Smooth muscle cell (in vitro differentiated cells): ENCODE measurements around the gene RASD1. TPM values are rescaled to one million over a fixed set of nuclear protein-coding genes. Genes with fewer than 3 reads are reported as not detected.

Source experiments
- DNase-seq: peaks from one replicate; lab custom pipeline; 2025; ENCODE audit not compliant: unreplicated experiment; lab: John Stamatoyannopoulos, UW
- H2AFZ ChIP-seq: fragments of 200-600 bp; sonication (generic); 2 replicates; pipeline ENCODE4 v1.6.0; 2016; ENCODE audit warnings: antibody characterized with exemption, low read depth, mild to moderate bottlenecking
- H3F3A ChIP-seq: fragments of 200-600 bp; sonication (generic); 2 replicates; pipeline ENCODE4 v1.6.0; 2017; ENCODE audit warnings: antibody characterized with exemption, low read depth
- H3K27ac ChIP-seq: fragments of 200-600 bp; sonication (generic); 2 replicates; pipeline ENCODE4 v1.5.1; 2016; ENCODE audit warnings: low read depth, mild to moderate bottlenecking
- H3K27me3 ChIP-seq: fragments of 200-600 bp; sonication (generic); 2 replicates; pipeline ENCODE4 v1.6.1; 2016; ENCODE audit warnings: low read depth, mild to moderate bottlenecking
- H3K36me3 ChIP-seq: fragments of 200-600 bp; sonication (generic); 2 replicates; pipeline ENCODE4 v1.5.1; 2016; ENCODE audit warnings: low read depth
- H3K4me1 ChIP-seq: fragments of 200-600 bp; sonication (generic); 2 replicates; pipeline ENCODE4 v1.5.1; 2016; ENCODE audit warnings: low read depth
- H3K4me2 ChIP-seq: fragments of 200-600 bp; sonication (generic); 2 replicates; pipeline ENCODE4 v1.6.0; 2016; ENCODE audit warnings: mild to moderate bottlenecking
- H3K4me3 ChIP-seq: fragments of 200-600 bp; sonication (generic); 2 replicates; pipeline ENCODE4 v1.5.1; 2016; ENCODE audit warnings: mild to moderate bottlenecking
- H3K79me2 ChIP-seq: fragments of 200-600 bp; sonication (generic); 2 replicates; pipeline ENCODE4 v1.6.0; 2016; ENCODE audit warnings: low read depth, mild to moderate bottlenecking
- H3K9ac ChIP-seq: fragments of 200-600 bp; sonication (generic); 2 replicates; pipeline ENCODE4 v1.6.0; 2016; ENCODE audit warnings: low read depth
- H3K9me3 ChIP-seq: fragments of 200-600 bp; sonication (generic); replicated peaks from 2 replicates; pipeline ENCODE4 v1.5.1; 2016; ENCODE audit warnings: low read depth
- H4K20me1 ChIP-seq: fragments of 200-600 bp; sonication (generic); 2 replicates; pipeline ENCODE4 v1.6.0; 2016; ENCODE audit warnings: low read depth
- WGBS: methylation state at CpG from one replicate; pipeline ENCODE4 v1.1.7; 2016; ENCODE audit warnings: low lambda C conversion rate; 5-methylcytosine and 5-hydroxymethylcytosine counted together
- polyA plus RNA-seq: library from polyadenylated mRNA; unstranded; fragments of >200 nt; fragmentation: Nextera tagmentation; extraction: Ambion mirVana; gene quantifications from 2 replicates; pipeline ENCODE4 v1.2.1, GENCODE V29; 2016
- total RNA-seq: library from RNA; depleted of rRNA; stranded (reverse); fragments of >200 nt; gene quantifications from 2 replicates; pipeline ENCODE4 v1.2.3, GENCODE V29; 2014
- TF ChIP-seq, protein P1 (sequence below): fragments of 200-600 bp; sonication (generic); IDR thresholded peaks from 2 replicates; pipeline ENCODE4 v1.5.1; 2017; ENCODE audit warnings: borderline replicate concordance, mild to moderate bottlenecking, antibody characterized with exemption; ENCODE audit not compliant: insufficient read depth, poor library complexity, severe bottlenecking

The RASD1 gene
- total and polyA plus RNA-seq, 2 experiments from 2014 or later = 5.0 to 5.7 TPM

DNA sequence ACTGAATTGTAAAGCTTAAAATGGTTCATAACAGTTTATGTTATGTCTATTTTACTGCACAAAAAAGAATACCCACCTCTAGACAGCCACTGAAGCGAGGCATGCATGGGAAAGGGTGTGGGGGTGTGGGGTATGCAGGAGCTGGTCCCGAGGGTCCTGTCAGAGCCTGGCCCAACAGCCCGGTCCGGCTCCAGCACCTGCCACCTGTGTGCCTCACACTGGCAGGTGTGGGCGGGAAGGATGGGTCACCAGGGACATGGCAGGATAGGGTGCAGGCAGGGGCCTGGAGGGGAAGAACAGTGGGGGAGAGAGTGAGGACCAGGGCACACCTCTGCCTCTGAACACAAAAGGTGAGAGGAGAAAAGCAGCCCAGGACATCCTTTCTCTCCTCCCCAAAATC lies 22.8 kb upstream of the RASD1 start:
- WGBS = 99% methylated on average over 5 of the region's 5 CpGs

DNA sequence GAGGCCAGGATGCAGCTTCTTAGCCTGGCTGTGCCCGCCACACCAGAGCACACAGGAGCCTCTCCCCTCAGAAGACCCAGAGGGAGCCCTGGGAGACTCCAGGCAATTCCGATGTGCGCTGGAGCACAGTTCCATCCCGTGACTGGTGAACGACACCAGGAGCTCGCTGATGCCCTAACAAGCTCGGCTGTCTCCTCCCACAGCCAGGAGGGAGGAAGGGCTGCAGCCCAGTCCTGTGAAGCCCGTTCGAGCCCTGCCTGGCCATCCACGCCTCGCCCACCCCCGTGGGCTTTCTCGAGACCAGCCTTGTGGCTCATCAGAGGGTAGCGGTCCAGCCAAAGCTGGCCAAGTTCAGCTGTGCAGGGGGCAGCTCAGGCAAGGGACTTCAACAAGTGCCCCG lies 21.8 kb upstream of the RASD1 start:
- no peak overlapping the region for H2AFZ ChIP-seq
- peaks cover 11% of the 10 kb centered on the region for H3K4me1 ChIP-seq
- no peaks in the 10 kb centered on the region for H3K27me3 ChIP-seq
- H3K9me3 ChIP-seq = no peaks in the 10 kb centered on the region
- H3K36me3 ChIP-seq = no peaks in the 10 kb centered on the region
- no peak overlapping the region for H3K27ac ChIP-seq
- no peak overlapping the region for H3K4me2 ChIP-seq
- H4K20me1 ChIP-seq = peaks cover 5% of the 10 kb centered on the region
- H3K9ac ChIP-seq = no peak overlapping the region
- H3K79me2 ChIP-seq = no peaks in the 10 kb centered on the region
- no peaks in the 10 kb centered on the region for H3F3A ChIP-seq
- DNase-seq = no peak
- no peak overlapping the region for H3K4me3 ChIP-seq
- TF ChIP-seq, protein P1, sequence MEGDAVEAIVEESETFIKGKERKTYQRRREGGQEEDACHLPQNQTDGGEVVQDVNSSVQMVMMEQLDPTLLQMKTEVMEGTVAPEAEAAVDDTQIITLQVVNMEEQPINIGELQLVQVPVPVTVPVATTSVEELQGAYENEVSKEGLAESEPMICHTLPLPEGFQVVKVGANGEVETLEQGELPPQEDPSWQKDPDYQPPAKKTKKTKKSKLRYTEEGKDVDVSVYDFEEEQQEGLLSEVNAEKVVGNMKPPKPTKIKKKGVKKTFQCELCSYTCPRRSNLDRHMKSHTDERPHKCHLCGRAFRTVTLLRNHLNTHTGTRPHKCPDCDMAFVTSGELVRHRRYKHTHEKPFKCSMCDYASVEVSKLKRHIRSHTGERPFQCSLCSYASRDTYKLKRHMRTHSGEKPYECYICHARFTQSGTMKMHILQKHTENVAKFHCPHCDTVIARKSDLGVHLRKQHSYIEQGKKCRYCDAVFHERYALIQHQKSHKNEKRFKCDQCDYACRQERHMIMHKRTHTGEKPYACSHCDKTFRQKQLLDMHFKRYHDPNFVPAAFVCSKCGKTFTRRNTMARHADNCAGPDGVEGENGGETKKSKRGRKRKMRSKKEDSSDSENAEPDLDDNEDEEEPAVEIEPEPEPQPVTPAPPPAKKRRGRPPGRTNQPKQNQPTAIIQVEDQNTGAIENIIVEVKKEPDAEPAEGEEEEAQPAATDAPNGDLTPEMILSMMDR = no peak
- 86% methylated on average over 15 of the region's 15 CpGs for WGBS

More for the DNA sequence above, 22.8 kb upstream of the RASD1 start:
- H2AFZ ChIP-seq = no peak overlapping the region
- peaks cover 5% of the 10 kb centered on the region for H4K20me1 ChIP-seq
- H3K36me3 ChIP-seq = no peaks in the 10 kb centered on the region
- no peak overlapping the region for H3K27ac ChIP-seq
- TF ChIP-seq, protein P1 = no peak
- H3K4me1 ChIP-seq = peaks cover 11% of the 10 kb centered on the region
- H3K4me2 ChIP-seq = no peak overlapping the region
- no peak overlapping the region for H3K4me3 ChIP-seq
- H3K9ac ChIP-seq = no peak overlapping the region
- H3K79me2 ChIP-seq = no peaks in the 10 kb centered on the region
- no peaks in the 10 kb centered on the region for H3K9me3 ChIP-seq
- no peak for DNase-seq
- no peaks in the 10 kb centered on the region for H3F3A ChIP-seq
- no peaks in the 10 kb centered on the region for H3K27me3 ChIP-seq

DNA sequence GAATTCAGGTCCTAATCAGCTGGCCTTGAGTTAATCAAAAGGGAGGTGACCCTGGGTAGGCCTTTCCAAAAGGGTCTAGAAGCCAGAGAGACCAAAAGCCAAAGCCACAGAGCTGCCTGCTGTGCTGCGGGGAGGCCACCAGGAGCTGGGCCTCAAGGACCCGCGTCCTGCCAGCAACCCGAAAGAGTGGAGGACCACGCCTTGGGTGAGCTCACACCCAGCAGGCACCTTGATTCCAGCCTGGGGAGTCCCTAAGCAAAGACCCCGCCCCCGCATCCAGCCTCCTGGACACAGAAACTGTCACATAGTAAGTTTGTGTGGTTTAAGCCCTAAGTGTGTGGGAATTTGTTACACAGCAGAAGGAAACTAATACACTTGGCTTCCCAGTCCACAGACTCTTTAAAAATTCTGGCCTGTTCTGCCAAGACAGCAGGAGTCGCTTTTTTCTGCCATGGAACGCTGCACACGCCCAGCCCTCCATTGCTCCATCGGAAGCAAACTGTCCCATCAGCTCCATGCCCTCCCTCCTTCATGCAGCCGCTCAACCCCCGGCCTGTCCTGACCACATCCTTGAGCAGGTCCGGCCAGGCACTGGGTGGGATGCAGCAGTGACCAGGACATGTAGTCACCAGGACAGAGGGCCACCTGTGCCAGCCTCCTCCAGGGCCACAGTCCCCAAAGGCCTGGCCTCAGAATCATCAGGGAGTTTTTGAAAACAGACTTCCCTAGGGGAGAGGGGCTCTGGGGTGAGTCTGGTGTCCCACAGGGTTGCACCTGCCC lies 20.9 kb upstream of the RASD1 start:
- Histone ChIP-seq H3K4me2 (no peak overlapping the region), H3K4me1 (peaks cover 11% of the 10 kb centered on the region), H3K9me3 (no peaks in the 10 kb centered on the region), H4K20me1 (peaks cover 11% of the 10 kb centered on the region), H3K36me3 (no peaks in the 10 kb centered on the region), H3K4me3 (no peak overlapping the region), H2AFZ (no peak overlapping the region), H3K79me2 (no peaks in the 10 kb centered on the region), H3F3A (no peaks in the 10 kb centered on the region), H3K9ac (no peak overlapping the region), H3K27ac (no peak overlapping the region), H3K27me3 (no peaks in the 10 kb centered on the region)
- TF ChIP-seq, protein P1 = no peak
- DNase-seq = no peak
- 98% methylated on average over 14 of the region's 14 CpGs for WGBS
